Testis (tissue), 2 donors: ENCODE measurements around the gene SETDB2.

Experiments
- POLR2A ChIP-seq: fragments of 450-650 bp; IDR thresholded peaks from one replicate; pipeline ENCODE4 v1.6.1; 2017; ENCODE audit warnings: antibody characterized with exemption, mild to moderate bottlenecking, moderate library complexity
- TF ChIP-seq, protein P1 (sequence below), 3 experiments: fragments of 450-650 bp in 2 of 3; fragments of 200-600 bp in 1 of 3; sonication (generic) in 1 of 3; IDR thresholded peaks; one replicate each; pipeline ENCODE4 v1.5.1; 2016 to 2019; ENCODE audit warnings: antibody characterized with exemption in 3 of 3, mild to moderate bottlenecking in 2 of 3, moderate library complexity in 1 of 3

DNA sequence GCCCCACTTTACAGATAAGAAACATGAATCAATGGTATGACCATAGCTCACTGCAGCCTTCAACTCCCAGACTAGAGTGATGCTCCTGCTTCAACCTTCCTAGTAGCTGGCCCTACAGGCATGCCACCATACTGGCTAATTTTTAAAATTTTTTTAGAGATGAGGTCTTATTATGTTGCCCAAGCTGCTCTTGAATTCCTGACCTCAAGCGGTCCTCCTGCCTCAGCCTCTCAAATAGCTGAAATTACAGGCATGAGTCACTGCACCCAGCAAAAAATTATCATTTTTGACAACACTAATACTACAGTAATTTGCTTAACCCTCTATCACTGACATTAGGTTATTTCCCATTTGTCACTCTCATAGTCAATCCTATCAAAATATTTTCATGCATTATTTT is 15.0 kb upstream of the SETDB2 start:
- TF ChIP-seq POLR2A, result no peak
- TF ChIP-seq, protein P1, sequence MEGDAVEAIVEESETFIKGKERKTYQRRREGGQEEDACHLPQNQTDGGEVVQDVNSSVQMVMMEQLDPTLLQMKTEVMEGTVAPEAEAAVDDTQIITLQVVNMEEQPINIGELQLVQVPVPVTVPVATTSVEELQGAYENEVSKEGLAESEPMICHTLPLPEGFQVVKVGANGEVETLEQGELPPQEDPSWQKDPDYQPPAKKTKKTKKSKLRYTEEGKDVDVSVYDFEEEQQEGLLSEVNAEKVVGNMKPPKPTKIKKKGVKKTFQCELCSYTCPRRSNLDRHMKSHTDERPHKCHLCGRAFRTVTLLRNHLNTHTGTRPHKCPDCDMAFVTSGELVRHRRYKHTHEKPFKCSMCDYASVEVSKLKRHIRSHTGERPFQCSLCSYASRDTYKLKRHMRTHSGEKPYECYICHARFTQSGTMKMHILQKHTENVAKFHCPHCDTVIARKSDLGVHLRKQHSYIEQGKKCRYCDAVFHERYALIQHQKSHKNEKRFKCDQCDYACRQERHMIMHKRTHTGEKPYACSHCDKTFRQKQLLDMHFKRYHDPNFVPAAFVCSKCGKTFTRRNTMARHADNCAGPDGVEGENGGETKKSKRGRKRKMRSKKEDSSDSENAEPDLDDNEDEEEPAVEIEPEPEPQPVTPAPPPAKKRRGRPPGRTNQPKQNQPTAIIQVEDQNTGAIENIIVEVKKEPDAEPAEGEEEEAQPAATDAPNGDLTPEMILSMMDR (IDR thresholded peaks at IDR 0.05), result no peak
